Nephron progenitor cell (in vitro differentiated cells): ENCODE results near the gene LMAN2.
A peak's percentile ranks its signal among the peaks of the same experiment; 100 is the strongest.

Experiments used
- DNase-seq: peaks from one replicate; pipeline ENCODE4 v3.0.0; 2021
- H3K27ac Mint-ChIP-seq: 2 replicates; pipeline ENCODE4 v1.8.0; 2021; ENCODE audit warnings: mild to moderate bottlenecking, moderate library complexity, mixed read lengths
- H3K27me3 Mint-ChIP-seq: 2 replicates; pipeline ENCODE4 v1.8.0; 2021; ENCODE audit warnings: mild to moderate bottlenecking, low read depth, mixed read lengths; ENCODE audit not compliant: poor library complexity
- H3K36me3 Mint-ChIP-seq: 2 replicates; pipeline ENCODE4 v1.8.0; 2021; ENCODE audit warnings: low read depth, mixed read lengths
- H3K4me1 Mint-ChIP-seq: 2 replicates; pipeline ENCODE4 v1.8.0; 2021; ENCODE audit warnings: mixed read lengths
- H3K4me3 Mint-ChIP-seq: 2 replicates; pipeline ENCODE4 v1.8.0; 2021; ENCODE audit warnings: mild to moderate bottlenecking, moderate library complexity, mixed read lengths
- H3K9me3 Mint-ChIP-seq: 2 replicates; pipeline ENCODE4 v1.8.0; 2021; ENCODE audit warnings: mild to moderate bottlenecking, moderate library complexity, mixed read lengths
- TF ChIP-seq, protein P1 (sequence below): fragments of 200-600 bp; sonication (generic); IDR thresholded peaks from 2 replicates; pipeline ENCODE4 v1.5.0; 2021; ENCODE audit warnings: antibody characterized with exemption

Gene LMAN2

DNA sequence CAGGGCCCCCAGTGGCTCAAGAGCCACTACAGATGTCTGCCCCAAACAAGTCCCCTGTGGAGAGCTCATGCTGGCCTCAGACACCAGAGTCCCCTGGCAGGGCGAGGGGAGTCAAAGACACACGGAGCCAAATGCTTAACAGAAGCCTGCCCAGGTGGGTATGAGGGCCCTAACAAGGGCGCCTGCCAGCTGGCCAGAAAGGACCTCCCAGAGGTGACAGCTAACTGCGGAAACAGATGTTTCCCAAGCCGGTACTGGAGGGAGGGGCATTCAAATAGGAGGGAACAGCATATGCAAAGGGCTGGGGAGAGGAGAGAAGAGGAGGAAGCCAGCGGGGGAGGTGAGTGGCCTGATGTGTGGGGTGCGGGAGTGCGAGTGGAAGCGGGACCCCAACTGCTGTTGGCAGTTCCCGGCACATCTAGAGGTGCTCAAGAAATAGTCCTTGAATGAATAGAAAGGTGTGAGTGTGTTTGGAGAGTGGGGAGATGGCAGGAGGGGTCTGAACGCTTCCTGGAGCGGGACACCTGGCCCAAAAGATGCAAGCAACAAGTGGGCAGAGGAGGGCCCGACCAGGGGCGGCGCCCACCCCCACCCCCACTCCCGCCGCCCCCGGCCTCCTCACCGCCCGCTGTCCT, 40.6 kb downstream of the LMAN2 start:
- Mint-ChIP-seq H3K9me3 (no peaks in the 10 kb centered on the region), H3K27ac (peak overlapping the region; percentile 81), H3K27me3 (no peaks in the 10 kb centered on the region), H3K36me3 (peaks cover 20% of the 10 kb centered on the region), H3K4me1 (peaks cover 42% of the 10 kb centered on the region), H3K4me3 (peak overlapping the region; percentile 90)
- TF ChIP-seq, protein P1, sequence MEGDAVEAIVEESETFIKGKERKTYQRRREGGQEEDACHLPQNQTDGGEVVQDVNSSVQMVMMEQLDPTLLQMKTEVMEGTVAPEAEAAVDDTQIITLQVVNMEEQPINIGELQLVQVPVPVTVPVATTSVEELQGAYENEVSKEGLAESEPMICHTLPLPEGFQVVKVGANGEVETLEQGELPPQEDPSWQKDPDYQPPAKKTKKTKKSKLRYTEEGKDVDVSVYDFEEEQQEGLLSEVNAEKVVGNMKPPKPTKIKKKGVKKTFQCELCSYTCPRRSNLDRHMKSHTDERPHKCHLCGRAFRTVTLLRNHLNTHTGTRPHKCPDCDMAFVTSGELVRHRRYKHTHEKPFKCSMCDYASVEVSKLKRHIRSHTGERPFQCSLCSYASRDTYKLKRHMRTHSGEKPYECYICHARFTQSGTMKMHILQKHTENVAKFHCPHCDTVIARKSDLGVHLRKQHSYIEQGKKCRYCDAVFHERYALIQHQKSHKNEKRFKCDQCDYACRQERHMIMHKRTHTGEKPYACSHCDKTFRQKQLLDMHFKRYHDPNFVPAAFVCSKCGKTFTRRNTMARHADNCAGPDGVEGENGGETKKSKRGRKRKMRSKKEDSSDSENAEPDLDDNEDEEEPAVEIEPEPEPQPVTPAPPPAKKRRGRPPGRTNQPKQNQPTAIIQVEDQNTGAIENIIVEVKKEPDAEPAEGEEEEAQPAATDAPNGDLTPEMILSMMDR = no peak
- no peak for DNase-seq

DNA sequence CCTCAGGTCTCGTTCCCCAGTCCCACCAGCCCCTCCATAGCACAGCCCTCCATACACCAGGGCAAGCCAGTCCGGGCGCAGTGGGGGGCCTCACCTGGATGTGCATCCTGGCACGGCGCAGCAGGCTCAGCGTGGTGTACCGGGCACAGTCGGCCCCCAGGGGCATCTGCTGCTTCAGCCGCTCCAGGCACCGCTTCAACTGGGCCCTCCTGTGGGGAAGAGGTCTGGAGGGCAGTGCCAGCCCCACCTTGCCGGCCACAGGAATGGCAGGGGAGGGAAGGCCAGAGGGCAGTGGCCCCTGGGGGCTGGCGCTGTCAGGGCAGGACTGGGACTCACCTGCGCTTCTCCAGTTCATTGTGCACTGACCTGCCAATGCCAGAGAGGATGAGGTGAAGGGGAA, 41.1 kb downstream of the LMAN2 start:
- TF ChIP-seq, protein P1 = no peak
- Mint-ChIP-seq H3K36me3 (peaks cover 25% of the 10 kb centered on the region), H3K27me3 (no peaks in the 10 kb centered on the region), H3K9me3 (no peaks in the 10 kb centered on the region), H3K4me3 (peak overlapping the region; percentile 90), H3K27ac (no peak overlapping the region), H3K4me1 (peaks cover 47% of the 10 kb centered on the region)
- no peak for DNase-seq

DNA sequence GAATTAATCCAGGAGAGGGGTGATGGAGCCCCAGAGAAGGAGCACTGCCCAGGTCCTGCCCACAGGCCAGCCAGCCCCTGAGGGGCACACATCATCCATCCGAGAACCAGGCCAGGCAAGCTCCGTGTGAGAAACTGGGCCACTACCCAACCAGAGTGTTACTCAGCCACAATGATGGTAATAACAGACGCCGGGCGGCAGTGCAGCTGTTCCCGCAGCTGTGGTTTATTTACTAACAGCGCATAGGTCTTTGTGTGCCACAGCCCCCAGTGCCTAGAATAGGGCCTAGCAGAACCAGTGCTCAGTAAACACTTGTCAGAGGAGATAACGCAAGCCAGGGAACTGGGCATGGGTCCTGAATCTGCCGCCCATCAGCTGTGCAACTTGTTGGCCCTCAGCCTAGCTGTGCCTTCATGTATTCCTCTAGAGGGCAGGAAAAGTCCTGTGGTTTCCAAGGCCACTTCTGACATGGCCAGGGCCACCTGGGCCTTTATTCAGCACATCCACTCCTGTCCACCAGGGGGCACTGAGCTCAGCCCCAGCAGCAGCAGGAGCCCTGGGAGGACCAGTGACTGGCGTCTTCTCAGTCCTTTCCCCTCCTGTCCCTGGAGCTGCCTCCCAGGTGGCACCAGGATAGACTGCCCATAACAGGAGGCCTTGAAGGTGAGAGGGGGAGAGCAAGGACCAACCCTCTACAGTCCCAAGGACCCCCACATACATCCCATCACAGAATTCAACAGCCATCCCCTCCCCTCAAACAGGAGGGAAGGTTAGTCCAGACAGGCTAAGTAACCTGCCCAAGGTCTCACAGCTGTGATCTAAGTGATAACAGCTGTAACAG, 41.9 kb downstream of the LMAN2 start:
- H3K36me3 Mint-ChIP-seq = peaks cover 32% of the 10 kb centered on the region
- TF ChIP-seq, protein P1 = peak; percentile 77
- peaks cover 48% of the 10 kb centered on the region for H3K4me1 Mint-ChIP-seq
- H3K27me3 Mint-ChIP-seq = no peaks in the 10 kb centered on the region
- peak; percentile 74 for DNase-seq
- no peaks in the 10 kb centered on the region for H3K9me3 Mint-ChIP-seq
- H3K27ac Mint-ChIP-seq = no peak overlapping the region
- peak overlapping the region; percentile 74 for H3K4me3 Mint-ChIP-seq

DNA sequence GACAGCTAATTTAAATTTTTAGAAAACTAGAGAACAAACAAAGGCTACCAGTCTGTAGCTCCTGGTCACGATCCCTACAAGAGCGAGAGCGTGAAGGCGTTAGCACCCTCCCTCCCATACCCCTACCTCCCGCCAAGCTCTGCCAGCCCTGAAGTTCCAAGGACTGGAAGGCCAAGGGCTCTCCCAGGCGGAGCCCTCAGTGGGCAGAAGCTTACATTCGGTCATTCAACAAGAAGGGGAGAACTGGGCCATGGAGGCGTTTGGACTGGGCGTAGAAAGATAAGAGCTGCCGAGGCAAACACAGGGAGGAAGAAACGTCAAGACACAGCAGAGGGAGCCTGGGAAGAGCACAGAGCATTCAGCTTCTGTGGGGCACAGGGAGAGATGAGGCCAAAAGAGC, 42.7 kb downstream of the LMAN2 start:
- H3K4me1 Mint-ChIP-seq = peaks cover 53% of the 10 kb centered on the region
- no peak for DNase-seq
- no peak overlapping the region for H3K27ac Mint-ChIP-seq
- H3K36me3 Mint-ChIP-seq = peaks cover 32% of the 10 kb centered on the region
- TF ChIP-seq, protein P1 = no peak
- H3K4me3 Mint-ChIP-seq = no peak overlapping the region
- no peaks in the 10 kb centered on the region for H3K9me3 Mint-ChIP-seq
- no peaks in the 10 kb centered on the region for H3K27me3 Mint-ChIP-seq

DNA sequence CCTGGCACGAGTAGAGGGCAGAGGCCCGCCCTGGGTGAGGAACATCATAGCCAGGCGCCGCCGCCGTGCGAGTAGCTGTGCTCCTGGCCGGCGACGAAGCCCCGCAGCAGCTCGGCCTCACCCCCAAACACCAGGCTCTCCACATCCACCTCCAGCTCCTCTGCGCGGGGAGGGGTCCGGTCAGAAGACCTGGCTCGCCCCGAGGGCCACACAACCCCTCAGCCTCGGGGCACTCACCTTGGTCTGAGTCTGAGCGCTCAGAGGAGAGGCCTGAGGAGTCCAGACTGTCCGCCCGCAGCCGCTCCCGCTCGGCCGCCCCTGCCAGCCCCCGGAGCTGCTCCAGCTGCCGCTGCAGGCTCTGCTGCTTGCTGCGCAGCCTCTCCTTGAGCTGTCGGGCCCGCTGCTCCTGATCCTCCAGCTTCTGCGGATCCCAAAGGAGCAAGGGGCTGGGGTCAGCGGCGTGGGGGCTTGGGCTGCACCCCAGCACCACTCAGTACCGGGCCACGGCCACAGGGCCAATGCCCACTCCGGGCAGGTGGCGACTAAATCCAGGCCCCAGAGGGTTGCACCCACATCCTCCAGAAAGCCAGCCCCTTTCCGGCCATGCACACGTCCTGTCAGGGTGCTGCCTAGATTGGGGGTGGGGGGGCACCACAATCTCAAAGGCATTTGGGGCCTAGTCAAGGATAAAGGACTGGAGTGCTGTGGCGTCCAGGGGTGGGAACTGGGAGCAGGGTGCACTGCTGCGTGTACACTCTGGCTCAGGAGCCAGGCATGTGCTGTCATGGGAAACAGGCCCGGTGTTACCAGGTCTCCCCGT, 43.7 kb downstream of the LMAN2 start:
- peaks cover 46% of the 10 kb centered on the region for H3K4me1 Mint-ChIP-seq

More for the DNA sequence above, 43.7 kb downstream of the LMAN2 start:
- H3K27me3 Mint-ChIP-seq = no peaks in the 10 kb centered on the region
- TF ChIP-seq, protein P1 = no peak
- no peak overlapping the region for H3K27ac Mint-ChIP-seq
- H3K36me3 Mint-ChIP-seq = peaks cover 32% of the 10 kb centered on the region
- DNase-seq = no peak
- no peak overlapping the region for H3K4me3 Mint-ChIP-seq
- H3K9me3 Mint-ChIP-seq = no peaks in the 10 kb centered on the region
